B cell (primary cell): ENCODE results near the gene FBXL4. TPM values are rescaled to one million over a fixed set of nuclear protein-coding genes. Genes with fewer than 3 reads are reported as not detected.

ENCODE experiments used
- ATAC-seq: fragments of 200-7000 bp; cut with Tn5 transposase; one replicate; pipeline ENCODE4 v1.10.0; 2021; ENCODE audit warnings: low read depth, mild to moderate bottlenecking, moderate number of reproducible peaks, moderate library complexity
- CTCF ChIA-PET: fragments of 350-600 bp; sonication (Branson Sonifier 250); formaldehyde crosslinking; loops from one replicate; lab custom pipeline; 2021; ENCODE audit warnings: antibody characterized with exemption, inconsistent platforms; lab: Charles Lee
- POLR2A ChIA-PET: fragments of 350-600 bp; sonication (Branson Sonifier 250); formaldehyde crosslinking; loops from one replicate; lab custom pipeline; 2021; ENCODE audit warnings: antibody characterized with exemption; lab: Charles Lee
- DNase-seq: peaks from one replicate; pipeline ENCODE4 v3.0.0; 2013
- H2AFZ ChIP-seq: 2 replicates; pipeline ENCODE4 v1.6.1; 2012; ENCODE audit warnings: mild to moderate bottlenecking, low read depth, low read length; ENCODE audit not compliant: insufficient read depth, poor library complexity, severe bottlenecking
- H3K27ac ChIP-seq, 2 donors: 1 replicate in 1 of 2; 2 replicates in 1 of 2; pipeline ENCODE4 v1.5.1; 2012 to 2013; ENCODE audit warnings: low read length in 2 of 2, mild to moderate bottlenecking in 2 of 2, moderate library complexity in 1 of 2
- H3K27me3 ChIP-seq, 4 experiments: fragments of 200-600 bp in 1 of 4; sonication (generic) in 1 of 4; replicated peaks in 1 of 4; 1 replicate in 2 of 4; 2 replicates in 2 of 4; pipeline versions ENCODE4 v1.6.1 to v1.7.0; 2013 to 2016; ENCODE audit warnings: low read length in 3 of 4, mild to moderate bottlenecking in 2 of 4, mixed read lengths in 1 of 4, moderate library complexity in 1 of 4; ENCODE audit not compliant: insufficient read depth in 4 of 4, control insufficient read depth in 3 of 4; ENCODE audit errors: control extremely low read depth in 1 of 4
- H3K36me3 ChIP-seq, 2 experiments: replicated peaks in 1 of 2; 1 replicate in 1 of 2; 2 replicates in 1 of 2; pipeline versions ENCODE4 v1.6.1 to v1.7.1; 2013; ENCODE audit warnings: low read length in 1 of 2; ENCODE audit not compliant: insufficient read depth in 2 of 2, control insufficient read depth in 1 of 2; ENCODE audit errors: control extremely low read depth in 1 of 2, extremely low read depth in 1 of 2
- H3K4me1 ChIP-seq, 2 donors: fragments of 200-600 bp in 1 of 2; sonication (generic) in 1 of 2; 1 replicate in 1 of 2; 2 replicates in 1 of 2; pipeline versions ENCODE4 v1.5.1 to v1.6.1; 2013 to 2017; ENCODE audit warnings: low read length in 2 of 2; ENCODE audit not compliant: control insufficient read depth in 2 of 2, insufficient read depth in 2 of 2
- H3K4me2 ChIP-seq: replicated peaks from 2 replicates; pipeline ENCODE3; 2012; ENCODE audit warnings: mild to moderate bottlenecking, low read depth, low read length; ENCODE audit not compliant: poor library complexity, severe bottlenecking
- H3K4me3 ChIP-seq, 5 experiments: fragments of 200-600 bp in 1 of 5; sonication (generic) in 1 of 5; 1 replicate in 3 of 5; 2 replicates in 2 of 5; pipeline versions ENCODE4 v1.5.1 to v1.7.0; 2011 to 2016; ENCODE audit warnings: low read length in 4 of 5, mild to moderate bottlenecking in 4 of 5, low read depth in 2 of 5, control low read depth in 1 of 5, moderate library complexity in 1 of 5; ENCODE audit not compliant: insufficient read depth in 1 of 5; ENCODE audit errors: control extremely low read depth in 1 of 5, extremely low read depth in 1 of 5
- H3K79me2 ChIP-seq: fragments of 200-600 bp; sonication (generic); one replicate; pipeline ENCODE4 v1.6.0; 2016; ENCODE audit warnings: low read length; ENCODE audit not compliant: control insufficient read depth, insufficient read depth
- H3K9ac ChIP-seq: fragments of 200-600 bp; sonication (generic); 2 replicates; pipeline ENCODE4 v1.6.1; 2017; ENCODE audit warnings: mild to moderate bottlenecking, low read length, moderate library complexity
- H3K9me3 ChIP-seq, 3 donors: one replicate each; pipeline versions ENCODE4 v1.6.1 to v1.7.1; 2013; ENCODE audit warnings: low read length in 2 of 3; ENCODE audit not compliant: control insufficient read depth in 2 of 3, insufficient read depth in 1 of 3; ENCODE audit errors: control extremely low read depth in 1 of 3
- H4K20me1 ChIP-seq: 2 replicates; pipeline ENCODE4 v1.6.0; 2012; ENCODE audit warnings: mild to moderate bottlenecking, low read length; ENCODE audit not compliant: insufficient read depth, control insufficient read depth, poor library complexity, severe bottlenecking
- H3K27ac Mint-ChIP-seq: one replicate; pipeline ENCODE4 v1.8.0; 2021; ENCODE audit warnings: mixed read lengths
- H3K27me3 Mint-ChIP-seq: one replicate; pipeline ENCODE4 v1.8.0; 2021; ENCODE audit warnings: mixed read lengths
- H3K4me1 Mint-ChIP-seq: one replicate; pipeline ENCODE4 v1.8.0; 2021; ENCODE audit warnings: mixed read lengths
- H3K4me3 Mint-ChIP-seq: one replicate; pipeline ENCODE4 v1.8.0; 2021; ENCODE audit warnings: mixed read lengths
- H3K9me3 Mint-ChIP-seq: one replicate; pipeline ENCODE4 v1.8.0; 2022; ENCODE audit warnings: mixed read lengths; ENCODE audit not compliant: insufficient read depth
- EZH2 ChIP-seq: IDR thresholded peaks from 2 replicates; pipeline ENCODE4 v1.6.1; 2012; ENCODE audit warnings: borderline replicate concordance, low read depth, mild to moderate bottlenecking, moderate library complexity, low read length; ENCODE audit not compliant: insufficient read depth, poor library complexity, severe bottlenecking
- WGBS: methylation state at CpG from one replicate; pipeline ENCODE4 v1.1.5; 2013; ENCODE audit warnings: missing lambda C conversion rate; ENCODE audit not compliant: insufficient coverage; 5-methylcytosine and 5-hydroxymethylcytosine counted together
- intact Hi-C: fragments of 100-400 bp; cut with micrococcal nuclease; formaldehyde crosslinking; loops from one replicate; pipeline ENCODE4 v1.10.0; 2022
- polyA plus RNA-seq: library from polyadenylated mRNA; depleted of rRNA; stranded (reverse); fragments of >200 nt; gene quantifications from 2 replicates; pipeline ENCODE4 v1.2.3, GENCODE V29; 2012
- total RNA-seq, 2 donors: library from RNA; stranded (reverse); fragments of 120-200 nt in 1 of 2; gene quantifications; 1 replicate in 1 of 2; 2 replicates in 1 of 2; pipeline versions ENCODE4 v1.2.3 to v1.2.4, GENCODE V29; 2013 to 2022
- TF ChIP-seq, protein P1 (sequence below): fragments of 200-600 bp; IDR thresholded peaks from one replicate; pipeline ENCODE4 v1.8.0; 2022; ENCODE audit warnings: antibody characterized with exemption, mild to moderate bottlenecking

Gene FBXL4
- total and polyA plus RNA-seq, 2 donors (not counting 1 experiment from before 2014, with no cell fraction given), result 9.2 to 22.0 TPM

GRCh38 chr6:98944168-98944567 lies 3.6 kb downstream of the FBXL4 start:
- Histone ChIP-seq H3K4me1 (peaks cover 26 to 27% of the 10 kb centered on the region in 2 donors), H3K27me3 (no peaks in the 10 kb centered on the region), H3K36me3 (peaks cover 7 to 12% of the 10 kb centered on the region in 2 experiments), H3K9me3 (peaks cover 0 to 17% (median 9%) of the 10 kb centered on the region in 3 donors), H3K79me2 (peaks cover 79% of the 10 kb centered on the region), H3K4me3 (no peak overlapping the region), H3K27ac (no peak overlapping the region), H3K4me2 (no peak overlapping the region), H4K20me1 (peaks cover 31% of the 10 kb centered on the region), H3K9ac (no peak overlapping the region), H2AFZ (no peak overlapping the region)
- H3K27me3 Mint-ChIP-seq, result no peaks in the 10 kb centered on the region
- POLR2A ChIA-PET, result no interaction called here
- peaks cover 35% of the 10 kb centered on the region for H3K4me1 Mint-ChIP-seq
- TF ChIP-seq, protein P1, sequence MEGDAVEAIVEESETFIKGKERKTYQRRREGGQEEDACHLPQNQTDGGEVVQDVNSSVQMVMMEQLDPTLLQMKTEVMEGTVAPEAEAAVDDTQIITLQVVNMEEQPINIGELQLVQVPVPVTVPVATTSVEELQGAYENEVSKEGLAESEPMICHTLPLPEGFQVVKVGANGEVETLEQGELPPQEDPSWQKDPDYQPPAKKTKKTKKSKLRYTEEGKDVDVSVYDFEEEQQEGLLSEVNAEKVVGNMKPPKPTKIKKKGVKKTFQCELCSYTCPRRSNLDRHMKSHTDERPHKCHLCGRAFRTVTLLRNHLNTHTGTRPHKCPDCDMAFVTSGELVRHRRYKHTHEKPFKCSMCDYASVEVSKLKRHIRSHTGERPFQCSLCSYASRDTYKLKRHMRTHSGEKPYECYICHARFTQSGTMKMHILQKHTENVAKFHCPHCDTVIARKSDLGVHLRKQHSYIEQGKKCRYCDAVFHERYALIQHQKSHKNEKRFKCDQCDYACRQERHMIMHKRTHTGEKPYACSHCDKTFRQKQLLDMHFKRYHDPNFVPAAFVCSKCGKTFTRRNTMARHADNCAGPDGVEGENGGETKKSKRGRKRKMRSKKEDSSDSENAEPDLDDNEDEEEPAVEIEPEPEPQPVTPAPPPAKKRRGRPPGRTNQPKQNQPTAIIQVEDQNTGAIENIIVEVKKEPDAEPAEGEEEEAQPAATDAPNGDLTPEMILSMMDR, result no peak
- TF ChIP-seq EZH2, result no peak
- intact Hi-C loops, result no loop called here
- no CpG with 5 or more reads among the region's 3 CpGs for WGBS
- H3K9me3 Mint-ChIP-seq, result peaks cover 17% of the 10 kb centered on the region
- no peak overlapping the region for H3K27ac Mint-ChIP-seq
- DNase-seq (no peak), ATAC-seq (no peak)
- CTCF ChIA-PET, result no interaction called here
- H3K4me3 Mint-ChIP-seq, result no peak overlapping the region

DNA sequence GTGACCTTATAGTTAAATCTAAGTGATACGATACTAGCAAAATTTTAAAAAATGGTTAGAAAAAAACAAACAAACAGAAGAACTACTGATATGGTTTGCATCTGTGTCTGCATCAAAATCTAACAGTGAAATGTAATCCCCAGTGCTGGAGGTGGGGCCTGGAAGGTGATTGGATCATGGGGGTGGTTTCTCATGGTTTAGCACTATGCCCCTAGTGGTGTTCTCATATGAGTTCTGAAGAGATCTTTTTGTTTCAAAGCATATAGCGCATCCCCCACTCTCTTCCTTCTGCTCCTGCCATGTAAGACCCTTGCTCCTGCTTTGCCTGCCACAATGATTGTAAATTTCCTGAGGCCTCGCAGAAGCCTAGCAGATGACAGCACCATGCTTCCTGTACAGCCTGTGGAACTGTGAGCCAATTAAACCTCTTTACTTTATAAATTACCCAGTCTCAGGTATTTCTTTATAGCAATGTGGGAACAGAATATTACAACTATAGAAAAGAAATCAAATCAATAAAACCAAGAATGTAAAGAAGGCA lies 5.4 kb downstream of the FBXL4 start:
- 100% methylated on average over 1 of the region's 3 CpGs for WGBS
- no peak for ATAC-seq
- no peak for TF ChIP-seq EZH2
- TF ChIP-seq, protein P1, result no peak

More for the DNA sequence above, 5.4 kb downstream of the FBXL4 start:
- Histone ChIP-seq H3K4me3 (no peak overlapping the region), H4K20me1 (peaks cover 42% of the 10 kb centered on the region), H3K4me1 (peaks cover 25 to 26% of the 10 kb centered on the region in 2 donors), H3K9me3 (peaks cover 4 to 22% (median 9%) of the 10 kb centered on the region in 3 donors), H3K36me3 (peaks cover 7 to 12% of the 10 kb centered on the region in 2 experiments), H3K27me3 (no peaks in the 10 kb centered on the region), H3K79me2 (peaks cover 97% of the 10 kb centered on the region), H2AFZ (no peak overlapping the region), H3K27ac (no peak overlapping the region), H3K4me2 (no peak overlapping the region), H3K9ac (no peak overlapping the region)
- Mint-ChIP-seq H3K27ac (no peak overlapping the region), H3K4me1 (peaks cover 38% of the 10 kb centered on the region), H3K9me3 (peaks cover 18% of the 10 kb centered on the region), H3K27me3 (no peaks in the 10 kb centered on the region), H3K4me3 (no peak overlapping the region)
- CTCF ChIA-PET, result no interaction called here
- POLR2A ChIA-PET, result no interaction called here
- DNase-seq, result no peak
- intact Hi-C loops, result no loop called here
